ENCODE measurements around the gene ARID1A.

ARID1A gene

GRCh38 chr1:26689504-26689903 lies 6.3 kb upstream of the ARID1A start:
- Histone ChIP-seq H3K27me3 (ENCODE audit: insufficient read depth, low read length) (no peaks in the 10 kb centered on the region), H3K36me3 (ENCODE audit: insufficient read depth, low read length) (no peaks in the 10 kb centered on the region), H3K4me1 (ENCODE audit: insufficient read depth, low read length, severe bottlenecking) (peaks cover 38% of the 10 kb centered on the region), H2AFZ (ENCODE audit: low read length) (no peak overlapping the region), H3K27ac (ENCODE audit: low read depth, low read length, poor library complexity, severe bottlenecking) (no peak overlapping the region), H4K20me1 (ENCODE audit: insufficient read depth, low read length) (no peaks in the 10 kb centered on the region), H3F3A (ENCODE audit: insufficient read depth, low read length) (no peaks in the 10 kb centered on the region), H3K79me2 (ENCODE audit: insufficient read depth, low read length) (no peaks in the 10 kb centered on the region), H3K9me3 (ENCODE audit: low read length) (no peaks in the 10 kb centered on the region), H3K9ac (ENCODE audit: low read length) (no peak overlapping the region), H3K4me3 (ENCODE audit: low read depth, low read length, poor library complexity, severe bottlenecking) (no peak overlapping the region), H3K4me2 (ENCODE audit: low read length) (no peak overlapping the region), H3K9me2 (ENCODE audit: low read depth, low read length) (no peaks in the 10 kb centered on the region)
- no peak for TF ChIP-seq EZH2 (IDR thresholded peaks at IDR 0.05; ENCODE audit: borderline replicate concordance, low read length)

GRCh38 chr1:26690157-26690556 lies 5.7 kb upstream of the ARID1A start:
- Histone ChIP-seq H2AFZ (ENCODE audit: low read length) (no peak overlapping the region), H3K27me3 (ENCODE audit: insufficient read depth, low read length) (no peaks in the 10 kb centered on the region), H3K4me3 (ENCODE audit: low read depth, low read length, poor library complexity, severe bottlenecking) (no peak overlapping the region), H3K36me3 (ENCODE audit: insufficient read depth, low read length) (no peaks in the 10 kb centered on the region), H3K9me3 (ENCODE audit: low read length) (no peaks in the 10 kb centered on the region), H3F3A (ENCODE audit: insufficient read depth, low read length) (no peaks in the 10 kb centered on the region), H3K4me2 (ENCODE audit: low read length) (no peak overlapping the region), H3K9me2 (ENCODE audit: low read depth, low read length) (no peaks in the 10 kb centered on the region), H3K9ac (ENCODE audit: low read length) (no peak overlapping the region), H3K4me1 (ENCODE audit: insufficient read depth, low read length, severe bottlenecking) (peaks cover 39% of the 10 kb centered on the region), H3K27ac (ENCODE audit: low read depth, low read length, poor library complexity, severe bottlenecking) (no peak overlapping the region), H3K79me2 (ENCODE audit: insufficient read depth, low read length) (no peaks in the 10 kb centered on the region), H4K20me1 (ENCODE audit: insufficient read depth, low read length) (no peaks in the 10 kb centered on the region)
- TF ChIP-seq EZH2 (IDR thresholded peaks at IDR 0.05; ENCODE audit: borderline replicate concordance, low read length) (no peak), CTCF (IDR thresholded peaks at IDR 0.05; ENCODE audit: low read length) (no peak)

GRCh38 chr1:26690576-26691031 lies 5.2 kb upstream of the ARID1A start:
- H2AFZ ChIP-seq (ENCODE audit: low read length) = no peak overlapping the region
- H3K4me3 ChIP-seq (ENCODE audit: low read depth, low read length, poor library complexity, severe bottlenecking) = no peak overlapping the region
- H3K4me2 ChIP-seq (ENCODE audit: low read length) = no peak overlapping the region
- no peaks in the 10 kb centered on the region for H3K79me2 ChIP-seq (ENCODE audit: insufficient read depth, low read length)
- no peak overlapping the region for H3K27ac ChIP-seq (ENCODE audit: low read depth, low read length, poor library complexity, severe bottlenecking)
- H3K9me3 ChIP-seq (ENCODE audit: low read length) = no peaks in the 10 kb centered on the region
- no peaks in the 10 kb centered on the region for H3F3A ChIP-seq (ENCODE audit: insufficient read depth, low read length)
- no peaks in the 10 kb centered on the region for H4K20me1 ChIP-seq (ENCODE audit: insufficient read depth, low read length)
- peaks cover 35% of the 10 kb centered on the region for H3K4me1 ChIP-seq (ENCODE audit: insufficient read depth, low read length, severe bottlenecking)
- TF ChIP-seq CTCF (IDR thresholded peaks at IDR 0.05; ENCODE audit: low read length) = no peak
- TF ChIP-seq EZH2 (IDR thresholded peaks at IDR 0.05; ENCODE audit: borderline replicate concordance, low read length) = no peak
- no peaks in the 10 kb centered on the region for H3K36me3 ChIP-seq (ENCODE audit: insufficient read depth, low read length)
- no peak overlapping the region for H3K9ac ChIP-seq (ENCODE audit: low read length)
- H3K9me2 ChIP-seq (ENCODE audit: low read depth, low read length) = no peaks in the 10 kb centered on the region
- no peaks in the 10 kb centered on the region for H3K27me3 ChIP-seq (ENCODE audit: insufficient read depth, low read length)

GRCh38 chr1:26692211-26692792 lies 3.5 kb upstream of the ARID1A start:
- peaks cover 32% of the 10 kb centered on the region for H3K4me1 ChIP-seq (ENCODE audit: insufficient read depth, low read length, severe bottlenecking)
- no peak overlapping the region for H2AFZ ChIP-seq (ENCODE audit: low read length)
- H3K27ac ChIP-seq (ENCODE audit: low read depth, low read length, poor library complexity, severe bottlenecking) = peak overlapping the region; percentile 92
- peak overlapping the region; percentile 85 for H3K4me2 ChIP-seq (ENCODE audit: low read length)
- H3K4me3 ChIP-seq (ENCODE audit: low read depth, low read length, poor library complexity, severe bottlenecking) = peak overlapping the region; percentile 88
- no peaks in the 10 kb centered on the region for H3K9me2 ChIP-seq (ENCODE audit: low read depth, low read length)
- TF ChIP-seq EZH2 (IDR thresholded peaks at IDR 0.05; ENCODE audit: borderline replicate concordance, low read length) (no peak), CTCF (IDR thresholded peaks at IDR 0.05; ENCODE audit: low read length) (peak; percentile 39; the same call in 1 of the 2 replicates)
- H3K9me3 ChIP-seq (ENCODE audit: low read length) = no peaks in the 10 kb centered on the region
- H4K20me1 ChIP-seq (ENCODE audit: insufficient read depth, low read length) = no peaks in the 10 kb centered on the region
- no peaks in the 10 kb centered on the region for H3K27me3 ChIP-seq (ENCODE audit: insufficient read depth, low read length)
- peaks cover 10% of the 10 kb centered on the region for H3K79me2 ChIP-seq (ENCODE audit: insufficient read depth, low read length)
- H3K36me3 ChIP-seq (ENCODE audit: insufficient read depth, low read length) = peaks cover 6% of the 10 kb centered on the region
- H3F3A ChIP-seq (ENCODE audit: insufficient read depth, low read length) = no peaks in the 10 kb centered on the region
- H3K9ac ChIP-seq (ENCODE audit: low read length) = peak overlapping the region; percentile 87

Data from OCI-LY1 (cell line).